ENCODE measurements around the gene CTDNEP1.

DNA sequence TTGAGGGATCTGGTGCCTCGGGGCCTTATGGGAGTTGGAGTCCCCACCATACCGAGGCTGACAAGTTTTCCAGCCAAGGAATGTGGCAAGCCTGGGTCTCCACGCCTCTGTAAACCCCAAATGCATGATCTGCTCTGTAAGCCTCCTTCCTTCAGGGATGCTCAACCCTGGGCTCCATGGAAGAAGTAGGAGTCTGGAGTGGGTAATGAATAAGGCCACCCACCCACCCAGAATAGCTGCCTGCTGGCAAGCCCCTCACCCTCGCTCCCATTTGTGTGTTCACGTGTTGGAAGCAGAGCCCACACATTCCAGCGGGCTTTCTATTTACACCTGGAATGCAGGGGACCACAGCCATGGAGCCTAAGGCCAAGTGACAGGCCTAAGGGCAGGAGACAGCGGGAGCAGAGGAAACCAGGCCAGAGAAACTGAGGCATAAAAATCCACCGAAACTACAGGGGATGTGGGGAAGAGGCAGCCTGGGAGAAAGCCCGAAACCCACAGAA is 36.3 kb downstream of the CTDNEP1 start:
- TF ChIP-seq, protein P1, sequence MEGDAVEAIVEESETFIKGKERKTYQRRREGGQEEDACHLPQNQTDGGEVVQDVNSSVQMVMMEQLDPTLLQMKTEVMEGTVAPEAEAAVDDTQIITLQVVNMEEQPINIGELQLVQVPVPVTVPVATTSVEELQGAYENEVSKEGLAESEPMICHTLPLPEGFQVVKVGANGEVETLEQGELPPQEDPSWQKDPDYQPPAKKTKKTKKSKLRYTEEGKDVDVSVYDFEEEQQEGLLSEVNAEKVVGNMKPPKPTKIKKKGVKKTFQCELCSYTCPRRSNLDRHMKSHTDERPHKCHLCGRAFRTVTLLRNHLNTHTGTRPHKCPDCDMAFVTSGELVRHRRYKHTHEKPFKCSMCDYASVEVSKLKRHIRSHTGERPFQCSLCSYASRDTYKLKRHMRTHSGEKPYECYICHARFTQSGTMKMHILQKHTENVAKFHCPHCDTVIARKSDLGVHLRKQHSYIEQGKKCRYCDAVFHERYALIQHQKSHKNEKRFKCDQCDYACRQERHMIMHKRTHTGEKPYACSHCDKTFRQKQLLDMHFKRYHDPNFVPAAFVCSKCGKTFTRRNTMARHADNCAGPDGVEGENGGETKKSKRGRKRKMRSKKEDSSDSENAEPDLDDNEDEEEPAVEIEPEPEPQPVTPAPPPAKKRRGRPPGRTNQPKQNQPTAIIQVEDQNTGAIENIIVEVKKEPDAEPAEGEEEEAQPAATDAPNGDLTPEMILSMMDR (IDR thresholded peaks at IDR 0.05; ENCODE audit: insufficient read depth, low read length, poor library complexity, severe bottlenecking), result no peak
- TF ChIP-seq EZH2phosphoT487 (conservative IDR thresholded peaks at IDR 0.05; ENCODE audit: low read length), result no peak
